Measurements from ENCODE around the gene ZNF549. TPM values are rescaled to one million over a fixed set of nuclear protein-coding genes. Genes with fewer than 3 reads are reported as not detected.

The ZNF549 gene
- total and polyA plus RNA-seq, 2 of the 13 experiments (the other 11 are each of a cell fraction or from before 2014, with no cell fraction given): 2.8 to 6.4 TPM

DNA sequence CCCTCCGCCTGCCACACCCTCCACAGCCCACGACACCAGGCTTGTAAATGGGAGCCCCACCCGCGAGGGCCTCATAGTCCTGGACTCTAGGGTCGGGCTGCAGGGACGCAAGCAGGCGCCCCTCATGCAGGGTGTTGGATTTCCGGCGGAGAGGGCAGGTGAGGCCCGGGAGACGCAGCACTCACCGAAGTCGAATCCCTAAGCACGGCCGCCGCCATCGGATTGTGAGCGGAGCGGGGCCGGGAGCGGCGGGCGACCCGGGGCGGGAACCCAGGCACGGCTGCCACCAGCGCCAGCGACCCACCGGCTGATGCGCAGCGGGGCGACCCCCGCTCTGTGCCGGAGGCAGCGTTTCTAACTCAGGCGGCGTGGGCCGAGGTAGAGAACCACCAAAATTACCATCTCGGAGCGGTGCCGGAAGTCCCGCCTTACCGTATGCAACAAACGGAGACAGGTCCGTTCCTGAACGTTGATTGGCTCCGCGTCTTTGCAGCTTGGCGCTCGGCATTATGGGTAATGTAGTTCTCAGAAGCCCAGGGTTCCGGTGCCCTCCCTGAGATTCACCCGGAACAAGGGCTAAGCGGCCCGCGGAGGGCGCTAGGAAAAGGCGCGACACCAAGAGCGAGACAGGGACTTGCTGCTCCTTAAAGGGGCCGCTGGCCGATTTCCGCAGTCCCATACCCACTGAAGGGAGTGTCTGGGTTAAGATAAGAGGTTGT lies 51.5 kb downstream of the ZNF549 start, which contains the start of gene ZNF416 (continued):
- TF ChIP-seq HOMEZ (CRISPR knock-in tag; IDR thresholded peaks at IDR 0.05; ENCODE audit: low read depth) (peak; percentile 14; the same call in 1 of the 2 replicates), POLR2AphosphoS5 (IDR thresholded peaks at IDR 0.05; ENCODE audit: low read depth, low read length) (peak; percentile 55), TARDBP (CRISPR knock-in tag; IDR thresholded peaks at IDR 0.05) (peak; percentile 52; the same call in 1 of the 2 replicates), IRF2 (CRISPR knock-in tag; IDR thresholded peaks at IDR 0.05) (peak; percentile 94), EEA1 (CRISPR knock-in tag; IDR thresholded peaks at IDR 0.05; ENCODE audit: borderline replicate concordance) (no peak), MBNL3 (CRISPR knock-in tag; conservative IDR thresholded peaks at IDR 0.05) (no peak), ZNF549 (CRISPR knock-in tag; IDR thresholded peaks at IDR 0.05) (no peak), SETDB1 (CRISPR knock-in tag; IDR thresholded peaks at IDR 0.05; ENCODE audit: borderline replicate concordance) (no peak), NKX3-1 (CRISPR knock-in tag; IDR thresholded peaks at IDR 0.05) (no peak), STAT6 (CRISPR knock-in tag; IDR thresholded peaks at IDR 0.05; ENCODE audit: borderline replicate concordance) (no peak), NCOA5 (CRISPR knock-in tag; IDR thresholded peaks at IDR 0.05) (no peak), ZNF570 (CRISPR knock-in tag; IDR thresholded peaks at IDR 0.05; ENCODE audit: borderline replicate concordance) (no peak), SALL2 (CRISPR knock-in tag; IDR thresholded peaks at IDR 0.05) (peak; percentile 95), POLR2A (IDR thresholded peaks at IDR 0.05; ENCODE audit: insufficient read depth in 1 of 2, low read depth in 2 of 2, low read length in 2 of 2) (no peak; a peak in 1 of 4 replicates), SOX6 (IDR thresholded peaks at IDR 0.05) (no peak), SOX6 (CRISPR knock-in tag; IDR thresholded peaks at IDR 0.05) (no peak), FOXP1 (IDR thresholded peaks at IDR 0.05) (no peak), FOXP1 (CRISPR knock-in tag; IDR thresholded peaks at IDR 0.05) (no peak), NFYB (CRISPR knock-in tag; IDR thresholded peaks at IDR 0.05) (peak; percentile 91), RFXAP (CRISPR knock-in tag; IDR thresholded peaks at IDR 0.05; ENCODE audit: borderline replicate concordance) (peak; percentile 64; the same call in 1 of the 2 replicates)
- TF ChIP-seq, protein P1, sequence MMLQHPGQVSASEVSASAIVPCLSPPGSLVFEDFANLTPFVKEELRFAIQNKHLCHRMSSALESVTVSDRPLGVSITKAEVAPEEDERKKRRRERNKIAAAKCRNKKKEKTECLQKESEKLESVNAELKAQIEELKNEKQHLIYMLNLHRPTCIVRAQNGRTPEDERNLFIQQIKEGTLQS (CRISPR knock-in tag; IDR thresholded peaks at IDR 0.05): no peak
- TF ChIP-seq, protein P2, sequence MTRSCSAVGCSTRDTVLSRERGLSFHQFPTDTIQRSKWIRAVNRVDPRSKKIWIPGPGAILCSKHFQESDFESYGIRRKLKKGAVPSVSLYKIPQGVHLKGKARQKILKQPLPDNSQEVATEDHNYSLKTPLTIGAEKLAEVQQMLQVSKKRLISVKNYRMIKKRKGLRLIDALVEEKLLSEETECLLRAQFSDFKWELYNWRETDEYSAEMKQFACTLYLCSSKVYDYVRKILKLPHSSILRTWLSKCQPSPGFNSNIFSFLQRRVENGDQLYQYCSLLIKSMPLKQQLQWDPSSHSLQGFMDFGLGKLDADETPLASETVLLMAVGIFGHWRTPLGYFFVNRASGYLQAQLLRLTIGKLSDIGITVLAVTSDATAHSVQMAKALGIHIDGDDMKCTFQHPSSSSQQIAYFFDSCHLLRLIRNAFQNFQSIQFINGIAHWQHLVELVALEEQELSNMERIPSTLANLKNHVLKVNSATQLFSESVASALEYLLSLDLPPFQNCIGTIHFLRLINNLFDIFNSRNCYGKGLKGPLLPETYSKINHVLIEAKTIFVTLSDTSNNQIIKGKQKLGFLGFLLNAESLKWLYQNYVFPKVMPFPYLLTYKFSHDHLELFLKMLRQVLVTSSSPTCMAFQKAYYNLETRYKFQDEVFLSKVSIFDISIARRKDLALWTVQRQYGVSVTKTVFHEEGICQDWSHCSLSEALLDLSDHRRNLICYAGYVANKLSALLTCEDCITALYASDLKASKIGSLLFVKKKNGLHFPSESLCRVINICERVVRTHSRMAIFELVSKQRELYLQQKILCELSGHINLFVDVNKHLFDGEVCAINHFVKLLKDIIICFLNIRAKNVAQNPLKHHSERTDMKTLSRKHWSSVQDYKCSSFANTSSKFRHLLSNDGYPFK (CRISPR knock-in tag; IDR thresholded peaks at IDR 0.05; ENCODE audit: borderline replicate concordance): peak; percentile 44; the same call in 1 of the 2 replicates
- TF ChIP-seq, protein P3, sequence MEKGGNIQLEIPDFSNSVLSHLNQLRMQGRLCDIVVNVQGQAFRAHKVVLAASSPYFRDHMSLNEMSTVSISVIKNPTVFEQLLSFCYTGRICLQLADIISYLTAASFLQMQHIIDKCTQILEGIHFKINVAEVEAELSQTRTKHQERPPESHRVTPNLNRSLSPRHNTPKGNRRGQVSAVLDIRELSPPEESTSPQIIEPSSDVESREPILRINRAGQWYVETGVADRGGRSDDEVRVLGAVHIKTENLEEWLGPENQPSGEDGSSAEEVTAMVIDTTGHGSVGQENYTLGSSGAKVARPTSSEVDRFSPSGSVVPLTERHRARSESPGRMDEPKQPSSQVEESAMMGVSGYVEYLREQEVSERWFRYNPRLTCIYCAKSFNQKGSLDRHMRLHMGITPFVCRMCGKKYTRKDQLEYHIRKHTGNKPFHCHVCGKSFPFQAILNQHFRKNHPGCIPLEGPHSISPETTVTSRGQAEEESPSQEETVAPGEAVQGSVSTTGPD (CRISPR knock-in tag; IDR thresholded peaks at IDR 0.05): no peak

All from HepG2 (cell line).